ENCODE data around the gene TNS1. TPM values are rescaled to one million over a fixed set of nuclear protein-coding genes. Genes with fewer than 3 reads are reported as not detected.

The TNS1 gene
- total RNA-seq, 2 donors from 2014 or later = 168 to 174 TPM

GRCh38 chr2:217834744-217835513 lies 167.9 kb downstream of the TNS1 start:
- intact Hi-C loops (cut with DNase I) = no loop called here
- DNase-seq (no peak), ATAC-seq (no peak)
- TF ChIP-seq POLR2A (IDR thresholded peaks at IDR 0.05) = no peak
- no peak for TF ChIP-seq CTCF (IDR thresholded peaks at IDR 0.05)
- Histone ChIP-seq H3K36me3 (replicated peaks in 1 of 2; ENCODE audit: insufficient read depth in 1 of 2, low read depth in 2 of 2) (peaks cover 10 to 24% of the 10 kb centered on the region in 2 donors), H3K4me3 (no peak overlapping the region), H3K27ac (no peak overlapping the region), H3K9me3 (no peaks in the 10 kb centered on the region), H3K4me1 (peaks cover 9% of the 10 kb centered on the region), H3K27me3 (no peaks in the 10 kb centered on the region)
- WGBS, 2 donors = 92 to 93% methylated on average over 9 to 11 of the region's 11 CpGs

DNA sequence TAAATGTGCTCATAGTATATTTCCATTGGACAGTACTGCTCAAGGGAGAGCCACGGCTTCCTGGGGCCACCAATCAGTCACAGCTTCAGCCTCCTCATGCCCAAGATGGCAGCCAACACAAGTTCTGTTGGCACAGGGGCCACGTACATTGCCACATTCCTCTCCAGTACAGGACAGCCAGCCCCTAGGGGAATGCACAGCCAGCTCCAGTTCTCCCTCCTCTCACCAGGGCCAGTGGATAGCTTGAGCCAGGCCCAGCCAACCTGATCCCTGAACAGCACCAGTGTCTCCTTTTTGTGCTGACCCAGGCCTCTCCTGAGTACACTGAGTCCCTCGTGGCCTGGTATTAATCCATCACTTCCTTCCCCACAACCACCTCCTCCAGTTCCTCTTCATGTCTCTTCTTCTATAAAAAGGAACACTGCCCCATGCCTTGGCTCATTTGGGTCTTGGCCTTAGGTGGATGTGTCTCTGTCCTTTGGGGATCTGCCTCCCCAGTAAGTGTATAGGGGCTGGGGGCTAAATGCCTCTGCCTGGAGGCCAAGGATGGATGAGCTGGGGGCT lies 168.7 kb downstream of the TNS1 start:
- peaks cover 10 to 26% of the 10 kb centered on the region in 2 donors for H3K36me3 ChIP-seq (replicated peaks in 1 of 2; ENCODE audit: insufficient read depth in 1 of 2, low read depth in 2 of 2)
- H3K27me3 ChIP-seq = no peaks in the 10 kb centered on the region
- peaks cover 5% of the 10 kb centered on the region for H3K4me1 ChIP-seq
- no peaks in the 10 kb centered on the region for H3K9me3 ChIP-seq
- no peak overlapping the region for H3K4me3 ChIP-seq
- 73 to 85% methylated on average over 3 of the region's 3 CpGs for WGBS, 2 donors
- ATAC-seq = no peak
- DNase-seq = peak in 1 of 4 donors; percentile 70
- peak overlapping the region in 1 of 4 donors; percentile 47 for H3K27ac ChIP-seq
- intact Hi-C loops (cut with DNase I) = no loop called here
- no peak for TF ChIP-seq CTCF (IDR thresholded peaks at IDR 0.05)
- TF ChIP-seq POLR2A (IDR thresholded peaks at IDR 0.05) = peak in 2 of 3 donors; percentile 22 to 50

GRCh38 chr2:217833439-217833838 lies 169.4 kb downstream of the TNS1 start:
- no peak overlapping the region for H3K4me3 ChIP-seq
- no peaks in the 10 kb centered on the region for H3K27me3 ChIP-seq
- H3K36me3 ChIP-seq (replicated peaks in 1 of 2; ENCODE audit: insufficient read depth in 1 of 2, low read depth in 2 of 2) = peaks cover 10 to 26% of the 10 kb centered on the region in 2 donors
- TF ChIP-seq POLR2A (IDR thresholded peaks at IDR 0.05) = no peak
- no peak for TF ChIP-seq CTCF (IDR thresholded peaks at IDR 0.05)
- DNase-seq (no peak), ATAC-seq (no peak)
- no peaks in the 10 kb centered on the region for H3K9me3 ChIP-seq
- WGBS, 2 donors = 90 to 92% methylated on average over 8 of the region's 8 CpGs
- no peak overlapping the region for H3K27ac ChIP-seq
- intact Hi-C loops (cut with DNase I) = no loop called here
- H3K4me1 ChIP-seq = peaks cover 6% of the 10 kb centered on the region

- no peak for DNase-seq
- H3K36me3 ChIP-seq (replicated peaks in 1 of 2; ENCODE audit: insufficient read depth in 1 of 2, low read depth in 2 of 2) = peaks cover 10 to 26% of the 10 kb centered on the region in 2 donors
- no peaks in the 10 kb centered on the region for H3K27me3 ChIP-seq
Observed at GRCh38 chr2:217832987-217833386, 169.8 kb downstream of the TNS1 start.

More at GRCh38 chr2:217832987-217833386, 169.8 kb downstream of the TNS1 start:
- Histone ChIP-seq H3K9me3 (no peaks in the 10 kb centered on the region), H3K4me1 (peaks cover 11% of the 10 kb centered on the region), H3K4me3 (no peak overlapping the region), H3K27ac (no peak overlapping the region)
- WGBS, 2 donors = 79 to 82% methylated on average over 15 of the region's 15 CpGs
- intact Hi-C loops (cut with DNase I) = no loop called here
- TF ChIP-seq CTCF (IDR thresholded peaks at IDR 0.05) = no peak
- no peak for TF ChIP-seq POLR2A (IDR thresholded peaks at IDR 0.05)
- no peak for ATAC-seq
